SHP77 treated with DMSO at 0.1 percent for 48 hours (cell line): Measurements from ENCODE around the gene F7.

Experiments
- DNase-seq: peaks from one replicate; lab custom pipeline; 2025; lab: John Stamatoyannopoulos, UW

The F7 gene

DNA sequence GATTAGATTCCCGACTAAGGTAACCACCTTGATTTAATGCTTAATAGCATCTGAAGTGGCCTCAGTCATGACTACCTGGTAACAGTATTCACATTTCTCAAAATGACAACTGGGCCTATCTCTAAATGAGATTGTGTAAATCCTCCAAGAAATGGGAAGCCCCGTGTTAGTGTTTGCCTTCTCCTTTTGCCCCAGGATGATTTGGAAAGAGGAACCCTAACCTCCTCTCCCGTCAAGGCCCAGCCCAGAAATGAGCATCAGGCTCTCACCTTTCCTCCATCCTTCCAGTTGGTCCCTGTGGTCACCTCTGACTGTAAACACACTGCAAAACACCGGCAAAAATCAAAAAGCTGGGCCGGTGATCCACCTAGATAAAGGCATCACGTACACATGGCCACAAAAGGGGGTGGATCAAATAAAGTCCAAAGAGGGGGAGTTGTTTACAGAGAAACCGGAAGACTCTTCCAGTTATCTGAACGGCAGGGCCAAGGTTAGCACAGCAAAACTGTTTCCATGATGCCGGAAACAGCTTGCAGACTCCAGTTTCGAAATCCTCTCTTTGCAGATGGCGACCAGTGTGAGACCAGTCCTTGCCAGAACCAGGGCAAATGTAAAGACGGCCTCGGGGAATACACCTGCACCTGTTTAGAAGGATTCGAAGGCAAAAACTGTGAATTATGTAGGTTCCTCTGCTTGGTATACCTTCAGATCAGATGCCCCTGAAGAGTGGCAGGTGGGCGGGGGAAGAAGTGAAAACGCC, 33.4 kb downstream of the F7 start:
- no peak for DNase-seq

DNA sequence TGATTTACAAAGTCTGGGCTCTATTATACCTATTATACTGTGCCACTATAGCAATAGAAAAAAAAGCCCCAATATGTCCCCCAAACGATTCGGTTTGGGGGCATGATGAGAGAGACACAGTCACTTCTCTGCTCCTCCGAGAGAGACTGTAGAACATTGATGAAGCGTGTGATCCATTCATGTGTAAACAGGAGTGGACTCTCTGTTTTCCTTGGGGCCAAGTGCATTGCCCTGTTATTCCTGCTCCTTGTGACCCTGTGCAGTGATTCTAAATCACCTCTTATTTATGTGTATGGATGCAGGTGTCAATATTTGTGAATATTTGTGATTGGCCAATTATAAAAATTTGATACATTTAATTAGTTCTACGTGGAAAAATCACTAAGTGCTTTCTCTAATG, 34.0 kb downstream of the F7 start:
- DNase-seq = no peak

DNA sequence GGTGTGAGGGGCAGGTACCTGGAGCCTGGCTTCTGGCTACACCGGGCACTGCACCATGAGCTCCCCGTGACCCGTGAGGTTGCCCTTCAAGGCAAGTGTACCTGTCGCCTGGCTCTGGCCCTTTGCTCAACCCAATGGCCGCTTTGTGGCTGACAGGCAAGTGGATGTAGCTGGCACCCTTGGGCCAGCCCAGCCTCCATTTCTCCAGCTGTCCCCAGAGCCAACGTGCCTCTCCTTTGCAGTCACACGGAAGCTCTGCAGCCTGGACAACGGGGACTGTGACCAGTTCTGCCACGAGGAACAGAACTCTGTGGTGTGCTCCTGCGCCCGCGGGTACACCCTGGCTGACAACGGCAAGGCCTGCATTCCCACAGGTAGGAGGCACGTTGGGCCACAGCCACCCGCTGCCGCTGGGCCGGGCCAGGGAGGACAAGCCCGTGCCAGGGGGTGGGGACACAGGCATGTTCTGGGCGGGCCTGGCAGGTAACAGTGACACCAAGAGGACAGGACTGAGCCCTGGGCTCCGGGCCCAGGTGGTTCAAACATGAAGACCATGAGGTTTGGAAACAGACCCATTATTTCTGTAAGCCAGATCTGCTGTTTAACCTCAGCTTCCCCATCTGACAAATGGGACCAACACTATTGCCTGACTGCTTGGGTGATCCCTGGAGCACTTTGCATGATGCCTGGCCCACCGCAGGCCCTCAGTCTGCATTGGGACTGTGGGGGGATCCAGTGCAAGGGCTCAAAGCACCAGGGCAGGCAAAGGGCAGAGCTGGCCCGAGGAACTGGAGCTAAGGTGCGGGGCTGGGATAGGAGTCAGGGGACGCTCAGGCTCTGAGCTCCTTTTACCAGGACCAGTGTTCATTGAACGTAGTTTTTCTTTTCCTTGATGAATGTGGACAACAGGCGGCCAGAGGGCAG, 35.3 kb downstream of the F7 start:
- DNase-seq = no peak

DNA sequence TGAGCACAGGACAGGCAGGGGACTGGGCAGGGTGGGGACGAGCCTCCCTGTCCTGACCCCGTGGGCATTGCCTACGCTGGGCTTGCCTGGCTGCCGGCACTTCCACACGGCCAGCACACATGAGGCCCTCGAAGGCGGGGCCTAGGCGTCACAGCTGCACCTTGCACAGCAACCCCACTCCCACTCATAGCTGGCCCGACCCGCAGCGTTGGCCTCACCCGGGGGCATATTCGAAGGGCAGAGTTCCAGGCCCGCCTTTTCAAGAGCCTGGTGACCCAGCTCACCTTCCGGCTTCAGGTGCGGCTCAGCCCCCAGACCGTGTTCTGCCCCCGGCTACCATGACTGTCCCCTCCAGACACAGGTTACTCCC, 36.0 kb downstream of the F7 start:
- no peak for DNase-seq

DNA sequence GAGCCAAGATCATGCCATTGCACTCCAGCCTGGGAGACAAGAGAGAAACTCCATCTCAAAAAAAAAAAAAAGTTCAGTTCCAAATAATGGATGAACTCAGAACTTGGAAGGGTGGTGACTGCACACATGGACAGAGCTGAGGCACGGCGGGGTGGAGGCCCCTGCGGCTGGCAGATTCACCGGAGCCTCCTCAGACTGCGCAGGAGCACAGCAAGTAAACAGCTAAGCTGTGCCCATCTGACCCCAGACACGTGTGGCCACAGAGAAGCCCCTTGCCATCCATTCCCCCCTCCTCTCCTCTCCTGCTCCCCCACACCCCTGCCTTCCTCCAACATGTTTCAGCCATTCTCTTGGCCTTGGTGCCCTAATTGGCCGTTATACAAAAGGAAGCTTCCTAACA, 37.3 kb downstream of the F7 start:
- no peak for DNase-seq

DNA sequence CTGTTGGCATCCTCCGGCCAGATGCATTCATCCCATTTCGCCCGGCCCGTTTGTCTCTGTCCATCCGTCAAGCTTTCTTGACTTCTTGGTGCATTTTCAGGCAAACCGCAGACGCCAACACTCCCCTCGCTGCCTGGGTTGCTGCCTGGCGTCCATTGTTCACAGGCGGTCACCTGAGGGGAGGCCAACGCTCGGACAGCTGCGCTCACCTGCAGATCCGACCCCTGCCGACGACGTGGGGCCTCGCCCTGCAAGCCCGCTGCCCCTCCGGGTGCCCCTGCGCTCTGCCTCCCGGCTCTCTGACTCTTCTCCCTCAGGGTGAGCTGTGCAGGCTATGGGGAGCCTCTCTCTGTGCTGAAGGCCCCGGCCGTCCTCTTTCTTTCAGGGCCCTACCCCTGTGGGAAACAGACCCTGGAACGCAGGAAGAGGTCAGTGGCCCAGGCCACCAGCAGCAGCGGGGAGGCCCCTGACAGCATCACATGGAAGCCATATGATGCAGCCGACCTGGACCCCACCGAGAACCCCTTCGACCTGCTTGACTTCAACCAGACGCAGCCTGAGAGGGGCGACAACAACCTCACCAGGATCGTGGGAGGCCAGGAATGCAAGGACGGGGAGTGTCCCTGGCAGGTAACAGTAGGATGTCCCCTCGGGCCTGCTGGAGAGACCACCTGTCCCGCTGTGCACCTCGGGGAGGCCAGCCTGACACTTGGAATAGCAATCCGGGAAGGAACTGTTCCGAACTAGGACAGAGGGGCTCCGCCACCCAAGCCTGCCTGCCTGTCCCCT, 38.1 kb downstream of the F7 start:
- no peak for DNase-seq

DNA sequence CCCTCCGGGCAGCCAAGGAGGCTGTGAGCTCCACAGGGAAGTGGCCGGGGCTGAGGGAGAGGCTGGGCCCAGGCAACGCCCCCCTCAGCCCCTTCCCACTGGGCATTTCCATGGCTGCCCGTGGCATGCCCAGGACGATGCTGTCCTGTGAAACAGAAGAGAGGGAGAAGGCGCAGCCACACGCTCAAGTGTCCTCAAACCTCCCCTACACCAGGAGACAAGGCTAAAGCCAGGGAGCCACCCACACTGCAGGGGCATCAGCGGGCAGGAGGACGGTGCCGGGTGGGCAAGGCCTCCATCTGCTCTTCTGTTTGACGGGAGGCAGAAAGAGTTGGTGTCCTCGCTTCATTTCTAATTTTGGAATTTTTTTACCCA, 38.7 kb downstream of the F7 start:
- no peak for DNase-seq

DNA sequence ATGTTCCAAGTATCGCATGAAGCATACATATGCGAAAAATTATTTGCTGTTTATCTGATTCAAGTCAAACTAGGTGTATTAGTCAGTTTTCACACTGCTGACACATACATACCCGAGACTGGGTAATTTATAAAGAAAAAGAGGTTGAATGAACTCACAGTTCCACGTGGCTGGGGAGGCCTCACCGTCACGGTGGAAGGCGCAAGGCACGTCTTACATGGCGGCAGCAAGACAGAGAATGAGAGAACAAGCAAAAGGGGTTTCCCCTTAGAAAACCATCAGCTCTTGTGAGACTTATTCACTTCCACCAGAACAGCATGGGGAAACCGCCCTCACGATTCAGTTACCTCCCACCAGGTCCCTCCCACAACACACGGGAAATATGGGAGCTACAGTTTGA, 39.9 kb downstream of the F7 start:
- DNase-seq = no peak

DNA sequence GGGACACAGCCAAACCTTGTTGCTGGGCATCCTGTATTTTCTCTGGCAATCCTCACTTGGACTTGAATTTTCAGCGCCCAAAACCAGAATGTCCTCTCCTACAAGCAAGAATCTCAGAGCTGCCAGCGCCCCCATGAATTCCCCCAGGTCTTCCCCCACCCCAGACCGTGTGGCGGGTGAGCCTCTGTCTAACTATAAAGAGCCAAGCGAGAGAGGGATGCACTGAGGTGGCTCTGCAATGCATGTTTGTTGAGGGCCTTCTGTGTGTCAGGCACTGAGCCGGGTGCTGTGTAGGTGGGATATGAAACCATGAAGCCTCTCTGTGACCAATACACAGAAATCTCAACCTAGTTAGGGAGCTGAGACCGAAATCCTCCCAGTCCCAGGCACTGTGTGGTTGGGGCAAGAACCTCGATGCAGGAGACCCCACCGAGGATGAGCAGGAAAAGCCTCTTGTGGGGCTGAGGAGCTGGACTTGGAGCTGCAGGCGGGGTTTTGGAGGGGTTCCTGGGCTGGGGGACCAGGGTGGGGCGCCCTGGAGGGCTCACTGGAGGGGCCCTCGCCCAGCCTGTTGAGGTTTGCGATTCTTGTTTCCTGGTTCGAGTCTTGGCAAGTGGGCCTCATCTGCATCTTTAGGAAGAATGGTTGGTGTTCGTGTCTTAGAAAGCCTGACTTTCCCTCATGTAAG, 40.5 kb downstream of the F7 start:
- no peak for DNase-seq

DNA sequence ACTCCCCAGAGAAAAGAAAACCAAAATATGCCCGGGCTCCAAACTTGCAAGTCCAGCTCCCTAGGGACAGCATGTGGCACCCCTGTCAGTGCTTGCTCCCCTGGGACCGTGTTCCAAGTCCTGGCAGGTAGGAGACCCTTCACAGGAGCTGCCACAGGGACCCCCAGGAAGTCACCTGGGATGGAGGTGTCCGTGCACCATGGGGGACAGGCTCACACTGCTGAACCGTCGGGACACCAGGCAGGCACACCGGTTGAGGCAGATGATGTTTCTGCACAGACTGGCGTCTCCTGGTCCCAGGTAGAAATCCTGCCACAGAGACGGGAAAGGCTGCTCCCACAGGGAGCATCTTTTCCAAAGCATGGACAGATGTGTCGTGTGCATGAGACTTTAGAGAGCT, 41.2 kb downstream of the F7 start:
- no peak for DNase-seq

DNA sequence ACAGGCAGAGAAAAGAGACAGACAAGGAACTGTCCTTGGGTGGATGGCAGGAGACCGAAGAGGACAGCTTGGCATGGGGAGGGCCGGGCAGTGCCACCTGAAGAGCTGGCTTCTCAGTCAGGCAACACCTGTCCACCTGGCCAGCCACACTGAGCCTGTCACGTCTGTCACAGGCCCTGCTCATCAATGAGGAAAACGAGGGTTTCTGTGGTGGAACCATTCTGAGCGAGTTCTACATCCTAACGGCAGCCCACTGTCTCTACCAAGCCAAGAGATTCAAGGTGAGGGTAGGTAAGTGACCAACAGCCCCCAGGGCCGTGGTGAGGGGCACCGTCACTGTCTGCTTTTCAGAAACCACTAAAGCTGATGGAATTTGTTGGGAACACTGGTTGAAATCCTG, 41.6 kb downstream of the F7 start:
- no peak for DNase-seq

DNA sequence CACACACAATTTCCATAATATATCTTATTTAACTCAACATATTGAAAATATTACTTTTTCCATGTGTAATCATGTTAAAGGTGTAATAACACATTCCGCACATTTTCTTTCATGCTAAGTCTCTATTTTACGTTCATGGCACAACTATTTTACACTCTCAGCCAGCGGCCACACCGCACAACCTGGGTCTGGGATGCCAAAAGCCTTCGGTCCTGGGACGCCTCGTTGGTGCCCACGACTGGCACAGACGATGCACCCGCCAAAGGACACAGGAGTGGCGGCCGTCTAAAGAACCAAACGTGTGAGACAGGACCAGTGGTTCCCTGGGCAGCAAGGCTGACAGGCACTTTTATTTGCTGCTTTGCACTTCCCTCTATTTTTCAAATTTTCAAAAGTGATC, 42.8 kb downstream of the F7 start:
- DNase-seq = no peak

DNA sequence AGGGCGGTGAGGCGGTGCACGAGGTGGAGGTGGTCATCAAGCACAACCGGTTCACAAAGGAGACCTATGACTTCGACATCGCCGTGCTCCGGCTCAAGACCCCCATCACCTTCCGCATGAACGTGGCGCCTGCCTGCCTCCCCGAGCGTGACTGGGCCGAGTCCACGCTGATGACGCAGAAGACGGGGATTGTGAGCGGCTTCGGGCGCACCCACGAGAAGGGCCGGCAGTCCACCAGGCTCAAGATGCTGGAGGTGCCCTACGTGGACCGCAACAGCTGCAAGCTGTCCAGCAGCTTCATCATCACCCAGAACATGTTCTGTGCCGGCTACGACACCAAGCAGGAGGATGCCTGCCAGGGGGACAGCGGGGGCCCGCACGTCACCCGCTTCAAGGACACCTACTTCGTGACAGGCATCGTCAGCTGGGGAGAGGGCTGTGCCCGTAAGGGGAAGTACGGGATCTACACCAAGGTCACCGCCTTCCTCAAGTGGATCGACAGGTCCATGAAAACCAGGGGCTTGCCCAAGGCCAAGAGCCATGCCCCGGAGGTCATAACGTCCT, 43.4 kb downstream of the F7 start:
- no peak for DNase-seq

DNA sequence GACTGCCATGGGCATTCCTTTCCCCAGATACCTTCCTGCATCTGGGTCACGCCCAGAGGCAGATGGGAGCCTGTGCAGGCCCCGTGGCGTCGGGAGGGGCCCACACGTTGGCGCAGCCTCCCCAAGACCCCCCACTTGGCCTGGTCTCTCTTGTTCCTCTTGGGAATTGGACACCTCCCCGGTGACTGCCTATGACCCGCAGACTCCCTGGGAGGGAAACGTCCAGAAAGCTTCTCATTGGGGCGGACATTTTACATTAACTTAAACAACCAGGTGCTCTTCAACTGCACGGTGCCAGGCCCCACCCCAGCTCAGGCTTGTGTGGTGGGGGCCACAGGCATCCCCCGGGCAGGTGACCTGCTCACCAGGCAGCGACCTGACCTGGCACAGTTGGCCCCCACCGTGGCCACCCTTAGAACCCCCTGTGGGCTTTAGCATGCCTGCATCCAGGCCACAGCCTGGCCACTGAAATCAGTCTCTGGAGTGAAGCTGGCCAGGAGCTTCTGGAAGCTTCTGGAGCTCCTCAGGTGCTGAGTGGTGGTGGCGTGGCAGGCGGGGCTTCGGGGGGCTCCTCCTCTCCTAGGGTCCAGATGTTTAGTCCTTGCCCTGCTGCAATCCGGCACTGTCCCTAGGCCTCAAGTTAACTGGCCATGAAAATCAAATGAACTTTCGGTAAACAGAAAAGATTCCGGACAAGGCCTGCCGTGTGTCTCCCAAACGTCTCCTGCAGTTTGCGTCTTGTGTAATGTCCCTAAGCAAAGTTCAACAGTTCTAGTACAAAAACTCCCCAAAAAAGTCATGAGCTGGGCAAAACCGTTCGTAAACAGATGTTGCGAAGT, 44.3 kb downstream of the F7 start:
- DNase-seq = no peak

DNA sequence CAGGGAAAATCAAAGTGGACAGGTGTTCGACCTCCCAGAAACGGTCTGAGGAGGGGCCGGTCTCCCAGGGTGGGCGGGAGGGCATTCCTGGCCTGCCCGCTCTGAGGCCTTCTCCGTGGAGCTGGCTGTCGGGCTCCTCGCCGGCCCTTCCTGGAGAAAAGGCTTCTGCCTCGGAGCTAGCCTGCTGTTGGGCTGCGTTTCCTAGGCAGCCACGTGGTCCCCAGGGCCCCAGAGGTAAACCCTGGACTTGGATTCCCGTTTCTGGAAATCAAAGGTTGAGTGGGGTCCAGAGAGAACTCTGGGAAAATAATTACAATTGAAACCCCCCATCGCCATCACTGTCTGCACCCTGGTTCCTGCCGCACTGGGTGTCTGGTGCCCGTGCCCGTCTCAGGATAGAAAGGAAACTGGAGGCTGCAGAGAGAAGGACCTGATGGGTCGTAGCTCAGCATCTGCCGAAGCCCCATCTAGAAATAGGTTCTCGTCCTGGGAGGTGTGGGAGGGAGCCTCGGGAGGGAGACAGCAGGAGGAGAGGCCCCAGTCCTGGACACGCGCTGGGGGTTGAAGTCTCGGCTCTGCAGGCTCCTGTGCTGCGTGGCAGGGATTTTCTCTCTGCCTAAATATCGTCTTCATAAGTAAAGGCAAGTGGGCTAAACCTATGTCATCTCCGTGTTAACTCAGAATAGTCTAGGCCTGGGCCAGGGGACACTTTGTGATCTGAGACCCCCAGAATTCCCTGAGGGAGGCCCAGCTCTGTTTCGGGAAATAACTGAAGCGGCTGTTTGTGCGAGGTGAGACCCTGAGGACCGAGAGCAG, 45.2 kb downstream of the F7 start:
- DNase-seq = no peak

DNA sequence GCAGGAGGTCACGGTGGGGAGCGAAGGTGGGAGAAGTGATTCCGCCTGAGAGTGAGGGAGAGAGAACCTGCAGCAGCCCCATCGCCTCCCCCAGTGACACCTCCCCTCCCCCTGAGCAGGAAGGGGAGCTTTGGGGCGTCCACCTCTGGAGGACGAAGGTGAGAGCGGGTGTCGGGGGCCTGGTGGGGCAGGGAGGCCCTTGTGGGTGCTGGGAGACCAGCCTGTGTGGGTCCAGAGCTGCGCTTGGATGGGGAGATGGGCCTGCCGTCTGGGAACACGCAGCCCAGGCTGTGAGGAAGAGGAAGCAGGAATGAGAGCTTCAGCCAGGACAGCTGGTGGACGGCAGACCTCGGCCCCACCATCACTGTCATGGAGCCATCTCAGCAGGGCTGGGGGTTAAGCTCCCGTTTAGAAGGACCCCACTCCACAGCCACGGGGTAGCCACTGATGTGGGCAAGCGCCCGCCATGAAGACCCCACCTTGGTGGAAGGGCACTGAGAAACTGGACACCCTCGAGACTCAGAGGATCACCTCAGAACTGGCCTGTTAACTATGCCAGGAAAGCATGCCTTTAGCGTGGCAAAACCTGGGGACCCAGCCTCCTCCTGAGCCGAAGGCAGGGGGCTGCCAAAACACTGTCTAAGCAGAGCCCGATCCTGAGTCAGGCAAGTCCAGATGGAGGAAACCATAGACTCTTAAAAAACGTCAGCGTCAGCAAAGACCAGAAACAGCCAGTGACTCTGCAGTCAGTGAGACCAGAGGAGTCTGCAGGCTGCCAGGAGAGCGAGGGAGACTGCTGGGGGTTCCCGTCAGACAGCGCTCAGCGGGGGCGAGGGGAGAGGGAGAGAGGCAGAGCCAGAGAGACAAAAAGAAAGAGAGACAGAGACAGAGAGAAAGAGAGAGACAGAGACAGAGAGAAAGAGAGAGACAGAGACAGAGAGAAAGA, 46.4 kb downstream of the F7 start:
- no peak for DNase-seq

DNA sequence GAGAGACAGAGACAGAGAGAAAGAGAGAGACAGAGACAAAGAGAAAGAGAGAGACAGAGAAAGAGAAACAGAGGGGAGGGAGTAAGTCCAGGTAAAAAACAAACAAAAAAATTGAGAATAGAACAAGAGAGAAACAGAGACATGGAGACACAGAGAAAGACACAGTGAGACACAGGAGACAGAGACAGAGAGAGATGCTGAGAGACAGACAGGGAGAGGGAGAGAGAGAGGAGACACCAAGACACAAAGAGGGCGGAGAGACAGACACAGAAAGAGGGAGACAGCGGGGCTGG, 47.0 kb downstream of the F7 start:
- DNase-seq = no peak

DNA sequence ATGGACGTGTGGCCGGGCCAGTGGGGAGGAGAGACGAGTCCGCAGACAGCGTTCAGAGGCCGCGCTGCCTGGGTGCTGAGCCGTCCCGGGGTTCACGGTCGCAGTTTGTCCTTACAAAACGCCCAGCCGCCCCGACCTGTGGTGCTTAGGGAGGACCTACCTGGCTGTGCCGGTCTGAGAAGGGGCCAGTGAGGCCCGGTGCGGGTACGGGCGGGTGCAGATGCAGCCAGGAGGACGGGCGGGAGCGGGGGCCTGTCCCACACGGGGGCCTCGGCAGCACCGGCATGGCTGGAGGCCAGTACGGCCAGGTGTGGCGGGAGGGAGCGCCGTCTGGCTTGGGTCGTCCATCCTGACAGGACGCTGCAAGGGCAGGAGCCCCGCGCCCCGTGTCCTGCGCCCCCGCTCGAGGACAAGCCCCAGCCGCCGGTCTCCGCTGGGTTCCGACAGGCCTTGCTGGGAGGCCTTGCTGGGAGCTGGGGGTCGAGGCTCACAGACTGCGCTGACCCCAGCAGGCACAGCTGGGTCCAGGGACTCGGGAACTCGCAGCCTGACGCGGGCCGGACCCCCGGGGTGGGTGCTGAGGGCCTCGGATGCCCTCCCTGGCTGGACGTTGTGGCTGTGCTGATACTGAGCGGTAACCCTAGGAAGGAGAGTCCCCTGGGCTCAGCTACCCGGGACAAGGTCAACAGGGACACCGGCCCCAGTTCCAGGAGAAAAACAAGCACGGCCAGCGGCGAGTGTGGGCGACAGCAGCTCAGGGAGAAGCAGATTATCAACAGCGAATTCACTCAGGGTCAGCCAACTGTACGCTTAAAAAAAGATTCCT, 47.6 kb downstream of the F7 start:
- peak; percentile 43 for DNase-seq
